GM21528 (cell line): ENCODE data around the gene AQP7.
"Not testable (repeated sequence)": the region's sequence is repeated elsewhere in the genome, so short reads cannot be mapped to it uniquely, and the experiment has no call there.

Experiments
- ATAC-seq: cut with Tn5 transposase; IDR thresholded peaks from one replicate; pipeline ENCODE4 v1.9.1; 2021; ENCODE audit warnings: mild to moderate bottlenecking, moderate library complexity; ENCODE audit not compliant: unreplicated experiment, low FRiP score

AQP7 gene

DNA sequence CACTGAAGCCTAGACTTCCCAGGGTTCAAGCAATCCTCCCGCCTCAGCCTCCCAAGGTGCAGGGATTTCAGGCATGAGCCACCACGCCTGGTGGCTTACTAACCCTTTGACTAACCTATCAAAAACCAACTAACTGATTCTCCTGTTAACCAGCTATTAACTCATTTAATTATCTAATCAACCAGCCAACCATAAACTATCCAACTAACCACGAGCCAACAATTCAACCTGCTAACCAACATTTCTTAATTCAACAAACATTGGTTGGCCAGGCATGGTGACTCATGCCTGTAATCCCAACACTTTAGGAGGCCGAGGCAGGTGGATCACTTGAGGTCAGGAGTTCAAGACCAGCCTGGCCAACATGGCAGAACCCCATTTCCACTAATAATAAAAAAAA is 3.3 kb downstream of the AQP7 start:
- ATAC-seq = not testable (repeated sequence)

DNA sequence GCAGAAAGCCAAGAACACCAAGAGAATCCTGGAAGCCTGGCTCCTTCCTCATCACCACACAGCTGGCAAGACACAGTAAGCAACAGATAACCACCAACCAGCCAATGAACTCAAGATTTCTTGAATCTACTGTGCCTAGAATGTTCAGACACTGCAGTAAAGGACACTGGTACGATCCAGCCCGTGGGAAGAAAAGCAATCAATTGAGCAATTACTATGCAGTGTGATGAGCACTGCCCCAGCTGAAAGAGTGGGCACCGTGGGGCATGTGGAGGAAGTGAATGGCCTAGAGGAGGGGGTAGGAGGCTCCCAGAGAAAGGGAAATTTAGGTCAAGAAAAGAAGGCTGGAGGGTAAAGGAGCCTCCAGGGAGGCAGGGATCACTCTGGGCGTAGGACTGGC is 4.6 kb downstream of the AQP7 start:
- not testable (repeated sequence) for ATAC-seq

- not testable (repeated sequence) for ATAC-seq
These were observed 7.0 kb downstream of the AQP7 start for GRCh38 chr9:33395159-33395879.

DNA sequence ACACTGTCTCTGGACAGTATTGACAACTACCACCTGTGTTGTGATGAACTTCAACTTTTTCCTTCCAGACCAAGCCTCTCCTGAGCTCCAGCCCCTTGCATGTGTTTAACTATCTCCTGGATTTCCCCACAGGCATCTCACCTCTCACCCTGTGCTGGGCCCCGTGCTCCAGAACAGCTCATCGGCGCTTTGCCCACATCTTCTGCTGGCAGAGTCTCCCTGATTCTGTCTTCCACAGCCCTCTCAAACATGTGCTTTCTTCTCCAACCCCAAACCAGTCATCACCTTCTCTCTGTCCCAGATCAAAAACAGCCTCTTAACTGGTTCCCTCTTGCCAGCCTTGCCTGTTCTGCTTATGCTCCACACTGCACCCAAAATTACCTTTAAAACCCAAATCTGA is 8.4 kb downstream of the AQP7 start:
- ATAC-seq = not testable (repeated sequence)

- no peak for ATAC-seq
These were observed 8.8 kb downstream of the AQP7 start for GRCh38 chr9:33393581-33393980.

DNA sequence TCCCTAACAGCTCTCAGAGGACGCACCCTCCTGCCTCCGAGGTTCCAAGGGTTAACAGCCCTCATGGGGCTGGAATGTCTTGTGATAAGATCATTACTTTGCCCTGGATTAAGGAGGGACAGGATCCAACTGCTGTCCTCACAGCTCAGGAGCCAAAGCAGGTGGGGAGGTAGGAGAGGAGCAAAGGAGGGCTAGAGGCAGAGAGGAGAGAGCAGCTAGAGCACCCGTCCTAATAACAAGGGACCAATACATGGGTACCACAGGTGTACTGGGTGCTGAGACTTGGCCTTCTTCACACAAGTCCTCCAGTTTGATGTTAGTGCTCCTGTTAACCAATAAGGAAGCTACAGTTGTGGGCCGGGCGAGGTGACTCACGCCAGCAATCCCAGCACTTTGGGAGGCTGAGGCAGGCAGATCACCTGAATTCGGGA is 9.8 kb downstream of the AQP7 start:
- ATAC-seq = not testable (repeated sequence)

DNA sequence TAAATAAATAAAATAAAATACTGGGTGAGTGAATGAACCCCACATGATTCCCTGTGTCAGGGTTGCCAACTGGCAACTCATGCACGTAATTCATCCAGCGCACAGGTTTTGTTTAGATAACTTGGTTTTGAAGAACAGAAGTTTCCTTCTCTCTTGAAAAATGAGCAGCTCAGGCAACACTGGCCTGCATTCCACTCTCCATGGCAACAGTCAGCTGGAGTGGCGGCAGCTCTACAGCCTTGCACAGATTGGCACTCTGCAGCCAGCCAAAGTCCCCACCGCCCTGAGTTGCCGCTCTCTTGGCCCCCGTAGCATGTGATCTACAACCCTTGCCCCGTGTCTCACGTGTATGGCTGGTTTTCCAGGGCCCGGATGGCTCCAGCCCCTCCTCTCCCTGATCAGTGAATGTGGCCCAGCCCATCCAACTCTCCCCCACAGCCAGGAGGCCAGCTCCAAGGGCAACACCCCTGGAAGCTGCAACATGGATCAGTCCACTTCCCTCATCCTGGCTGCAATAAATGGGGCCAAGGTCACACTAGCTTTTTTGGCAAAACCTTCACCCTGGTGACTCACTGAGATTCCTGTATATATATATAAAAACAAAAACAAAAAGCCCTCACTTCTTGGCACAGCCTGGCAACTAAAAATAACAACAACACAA is 11.1 kb downstream of the AQP7 start:
- not testable (repeated sequence) for ATAC-seq

DNA sequence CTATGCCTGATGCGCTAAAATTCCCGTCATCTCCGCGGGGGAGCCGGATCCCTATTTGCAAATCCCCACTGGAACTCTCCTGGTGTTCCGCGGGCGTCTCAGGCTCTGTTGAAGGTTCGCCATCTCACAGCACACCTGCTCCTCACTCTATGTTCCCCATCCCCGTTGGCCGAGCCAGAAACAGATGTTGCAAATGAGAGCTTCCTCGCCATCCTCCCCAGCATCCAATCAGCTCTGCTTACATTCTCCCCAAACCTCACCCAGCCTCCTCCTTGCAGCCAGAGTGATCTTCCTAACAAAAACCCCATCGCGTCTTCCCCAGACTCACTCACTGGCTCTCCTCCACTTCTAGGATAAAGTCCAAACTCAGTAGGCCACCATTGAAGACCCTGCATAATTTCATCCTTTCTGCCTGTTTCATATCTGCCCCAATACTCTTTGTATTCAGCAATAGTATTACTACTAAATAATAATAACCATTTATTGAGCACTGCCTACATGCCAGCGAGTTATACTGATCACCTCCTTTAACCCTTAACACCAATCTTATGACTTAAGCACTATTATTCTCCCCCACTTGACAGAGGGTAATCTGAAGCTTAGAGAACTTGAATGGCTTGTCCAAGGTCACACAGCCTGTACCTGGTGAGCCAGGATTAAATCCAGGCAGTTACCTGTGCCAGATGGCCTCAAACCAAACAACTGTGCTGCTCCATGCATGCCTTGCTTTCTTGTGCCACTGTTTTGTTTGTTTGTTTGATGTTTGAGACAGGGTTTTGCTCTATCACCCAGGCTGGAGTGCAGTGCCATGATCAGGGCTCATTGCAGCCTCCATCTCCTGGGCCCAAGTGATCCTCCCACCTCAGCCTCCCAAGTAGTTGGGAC is 14.0 kb downstream of the AQP7 start:
- no peak for ATAC-seq

GRCh38 chr9:33386998-33387397 is 15.4 kb downstream of the AQP7 start:
- not testable (repeated sequence) for ATAC-seq

GRCh38 chr9:33386641-33386996 is 15.7 kb downstream of the AQP7 start:
- not testable (repeated sequence) for ATAC-seq

GRCh38 chr9:33385979-33386640 is 16.3 kb downstream of the AQP7 start:
- not testable (repeated sequence) for ATAC-seq

DNA sequence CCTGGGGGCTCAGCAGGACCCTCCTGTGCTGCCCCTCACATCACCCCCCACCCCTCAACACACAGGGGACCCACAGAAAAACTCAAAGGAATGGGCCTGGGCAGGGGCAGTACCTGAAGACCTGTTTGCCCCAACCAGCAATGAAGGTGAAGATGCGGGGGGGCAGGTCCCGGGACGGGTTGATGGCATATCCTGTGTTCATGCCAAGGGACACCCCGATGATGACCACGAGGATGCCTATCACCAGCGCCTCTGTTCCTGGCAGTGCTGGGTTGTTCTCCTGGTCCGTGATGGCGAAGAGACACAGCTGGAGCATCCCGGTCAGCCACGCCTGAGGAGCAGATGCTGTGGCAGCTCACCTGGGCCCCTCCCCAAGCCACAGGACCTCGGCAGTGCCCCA is 16.8 kb downstream of the AQP7 start:
- not testable (repeated sequence) for ATAC-seq

DNA sequence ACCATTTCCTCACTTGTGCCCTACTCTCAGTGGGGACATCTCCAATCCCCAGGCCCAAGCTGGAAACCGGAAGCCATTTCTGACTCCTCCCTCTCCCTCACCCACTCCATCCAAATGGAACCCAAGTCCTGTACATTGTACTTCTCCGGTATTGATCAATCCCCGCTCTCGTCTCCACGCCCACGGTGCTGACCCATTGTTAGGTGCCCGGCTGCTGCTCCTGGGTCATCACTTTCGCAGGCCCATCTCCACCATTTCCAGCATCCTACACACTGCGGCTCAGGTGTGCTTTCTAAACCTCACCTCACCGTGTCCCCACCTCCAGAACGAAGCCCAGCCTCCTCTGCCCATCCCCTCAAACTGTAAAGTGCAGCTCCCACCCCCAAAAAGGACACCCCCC is 19.0 kb downstream of the AQP7 start:
- ATAC-seq = not testable (repeated sequence)

GRCh38 chr9:33382397-33382796 is 20.0 kb downstream of the AQP7 start:
- not testable (repeated sequence) for ATAC-seq

DNA sequence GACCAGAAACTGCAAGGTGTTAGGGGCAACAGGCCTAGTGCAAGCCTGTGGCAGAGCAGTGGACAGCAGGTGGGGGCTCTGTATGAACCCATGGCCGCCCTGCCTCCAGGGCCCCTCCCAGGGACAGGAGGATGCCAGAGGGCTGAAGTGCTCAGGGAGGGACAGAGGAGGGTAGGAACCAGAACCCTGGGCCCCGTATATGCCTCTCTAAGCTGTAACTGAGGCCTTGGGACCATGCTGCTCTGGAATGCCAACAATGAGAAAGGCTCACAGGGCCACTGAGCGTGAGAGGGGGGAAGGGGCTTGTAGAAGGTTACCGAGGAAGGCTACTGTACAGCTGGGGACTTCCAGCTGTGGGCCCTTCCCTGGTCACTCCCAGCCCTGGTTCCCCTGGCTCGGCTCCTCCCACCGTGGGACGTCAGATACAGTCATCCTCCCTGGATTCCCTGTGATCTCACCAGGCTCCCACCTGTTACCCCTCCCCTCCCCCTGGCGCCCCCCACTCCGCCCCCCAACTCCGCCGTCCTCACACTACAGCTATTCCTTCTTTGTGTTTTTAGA is 21.1 kb downstream of the AQP7 start:
- ATAC-seq = no peak

GRCh38 chr9:33380390-33381094 is 21.8 kb downstream of the AQP7 start:
- no peak for ATAC-seq

DNA sequence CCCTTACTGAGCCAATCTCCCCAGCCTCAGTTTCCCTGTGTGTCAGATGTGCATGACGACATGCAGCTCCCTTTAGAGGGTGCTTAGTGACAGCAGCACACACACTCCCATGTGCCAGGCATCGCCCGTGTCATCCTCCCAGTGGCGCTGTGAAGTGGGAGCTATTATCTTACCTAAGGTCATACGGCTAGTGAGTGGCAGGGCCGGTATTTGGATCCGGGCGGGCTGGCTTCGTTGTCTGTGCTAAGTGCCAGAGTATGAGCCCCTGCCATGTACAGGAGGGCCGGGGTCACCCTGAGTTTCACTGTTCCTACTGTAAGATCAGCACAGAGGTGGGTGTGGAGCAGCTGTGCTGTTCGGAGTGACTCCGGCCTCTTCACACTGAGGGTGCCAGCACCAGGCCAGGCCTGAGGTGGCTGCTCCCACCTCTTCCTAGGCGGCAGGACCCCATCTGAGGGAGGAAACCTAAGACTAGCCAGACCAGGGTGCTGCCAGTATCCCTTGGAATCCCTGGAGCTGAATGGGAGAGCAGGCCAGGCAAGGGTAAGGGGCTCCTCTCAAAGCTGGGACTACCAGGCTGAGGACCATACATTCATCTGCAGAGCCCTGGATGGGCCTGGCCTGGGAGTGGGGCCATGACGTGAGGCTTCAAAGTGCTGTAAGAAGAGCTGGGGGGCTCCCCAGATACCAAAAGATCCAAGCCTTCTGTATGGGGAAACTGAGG is 22.5 kb downstream of the AQP7 start:
- no peak for ATAC-seq

DNA sequence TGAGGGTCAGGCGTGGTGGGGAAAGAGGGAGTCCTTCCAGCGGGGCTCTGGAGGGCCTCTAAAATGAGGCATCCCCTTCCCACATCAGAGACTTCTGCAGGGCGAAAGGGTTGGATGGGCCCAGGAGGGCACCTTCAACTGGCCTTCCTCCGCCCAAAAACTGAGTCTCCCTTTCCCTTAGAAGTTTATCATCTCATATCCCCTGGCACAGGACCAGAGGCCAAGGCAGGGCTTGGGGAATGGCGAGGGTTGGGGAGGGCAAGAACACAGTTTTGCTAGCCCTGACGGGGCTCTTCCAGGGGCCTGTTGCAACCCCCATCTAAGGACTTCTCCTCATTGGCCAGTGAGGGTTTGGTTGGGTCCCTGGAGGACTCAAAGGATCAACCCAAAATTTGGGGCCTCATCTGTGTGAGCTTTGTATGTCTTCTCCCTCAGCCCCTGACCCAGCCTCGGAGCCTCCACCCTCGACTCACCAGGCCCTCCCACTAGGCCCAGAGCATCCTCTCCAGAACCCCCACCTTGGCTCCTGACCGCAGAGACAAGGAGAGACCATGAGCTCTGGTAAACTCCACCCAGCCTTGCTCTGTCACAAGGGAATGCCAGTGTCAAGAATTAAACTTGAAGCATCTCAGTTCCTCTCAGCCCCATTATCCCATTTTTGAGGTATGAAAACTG is 24.1 kb downstream of the AQP7 start:
- no peak for ATAC-seq
